OCI-LY3 (cell line): Measurements from ENCODE around the gene ADAMTSL5.
"Not testable (repeated sequence)": the region's sequence is repeated elsewhere in the genome, so short reads cannot be mapped to it uniquely, and the experiment has no call there.

Experiments
- H2AFZ ChIP-seq: fragments of 200-600, 300-600 bp; shearing (Covaris generic); 2 replicates; pipeline ENCODE4 v1.6.0; 2014; ENCODE audit warnings: antibody characterized with exemption, low read depth, low read length
- H3K27ac ChIP-seq: fragments of 200-600, 300-600 bp; sonication (generic); 2 replicates; pipeline ENCODE4 v1.5.1; 2014; ENCODE audit warnings: mild to moderate bottlenecking, low read length, moderate library complexity, mixed read lengths
- H3K27me3 ChIP-seq: fragments of 200-600, 300-600 bp; sonication (generic); 2 replicates; pipeline ENCODE4 v1.6.1; 2014; ENCODE audit warnings: low read depth, low read length, mixed read lengths
- H3K36me3 ChIP-seq: fragments of 200-600, 300-600 bp; sonication (generic); replicated peaks from 2 replicates; pipeline ENCODE3; 2014; ENCODE audit warnings: low read depth, low read length, mixed read lengths
- H3K4me1 ChIP-seq: fragments of 300-600, 200-600 bp; sonication (generic); 2 replicates; pipeline ENCODE4 v1.6.1; 2014; ENCODE audit warnings: low read length, mixed read lengths
- H3K4me2 ChIP-seq: fragments of 200-600, 300-600 bp; sonication (generic); 2 replicates; pipeline ENCODE4 v1.6.1; 2014; ENCODE audit warnings: low read length, mixed read lengths
- H3K4me3 ChIP-seq: fragments of 300-600, 200-600 bp; sonication (generic); 2 replicates; pipeline ENCODE4 v1.5.1; 2014; ENCODE audit warnings: antibody characterized with exemption, mild to moderate bottlenecking, low read length, moderate library complexity
- H3K79me2 ChIP-seq: fragments of 300-600, 200-600 bp; shearing (Covaris generic); 2 replicates; pipeline ENCODE4 v1.6.1; 2014; ENCODE audit warnings: mild to moderate bottlenecking, low read length, mixed read lengths
- H3K9ac ChIP-seq: fragments of 300-600, 200-600 bp; shearing (Covaris generic); 2 replicates; pipeline ENCODE4 v1.6.0; 2014; ENCODE audit warnings: mild to moderate bottlenecking, low read length, moderate library complexity
- H3K9me3 ChIP-seq: fragments of 200-600, 300-600 bp; shearing (Covaris generic); 2 replicates; pipeline ENCODE4 v1.6.1; 2014; ENCODE audit warnings: low read length, mixed read lengths; ENCODE audit not compliant: insufficient read depth
- H4K20me1 ChIP-seq: fragments of 200-600, 300-600 bp; sonication (generic); 2 replicates; pipeline ENCODE4 v1.6.1; 2016; ENCODE audit warnings: low read length, mixed read lengths; ENCODE audit not compliant: insufficient read depth
- EZH2phosphoT487 ChIP-seq: fragments of 200-600 bp; shearing (Covaris generic); IDR thresholded peaks from 2 replicates; pipeline ENCODE4 v1.6.1; 2018; ENCODE audit warnings: antibody characterized with exemption, mixed run types, low read depth
- TF ChIP-seq, protein P1 (sequence below): fragments of 200-600, 300-600 bp; sonication (generic); IDR thresholded peaks from 2 replicates; pipeline ENCODE4 v1.5.1; 2014; ENCODE audit warnings: antibody characterized with exemption, low read length, low read depth

Gene ADAMTSL5

DNA sequence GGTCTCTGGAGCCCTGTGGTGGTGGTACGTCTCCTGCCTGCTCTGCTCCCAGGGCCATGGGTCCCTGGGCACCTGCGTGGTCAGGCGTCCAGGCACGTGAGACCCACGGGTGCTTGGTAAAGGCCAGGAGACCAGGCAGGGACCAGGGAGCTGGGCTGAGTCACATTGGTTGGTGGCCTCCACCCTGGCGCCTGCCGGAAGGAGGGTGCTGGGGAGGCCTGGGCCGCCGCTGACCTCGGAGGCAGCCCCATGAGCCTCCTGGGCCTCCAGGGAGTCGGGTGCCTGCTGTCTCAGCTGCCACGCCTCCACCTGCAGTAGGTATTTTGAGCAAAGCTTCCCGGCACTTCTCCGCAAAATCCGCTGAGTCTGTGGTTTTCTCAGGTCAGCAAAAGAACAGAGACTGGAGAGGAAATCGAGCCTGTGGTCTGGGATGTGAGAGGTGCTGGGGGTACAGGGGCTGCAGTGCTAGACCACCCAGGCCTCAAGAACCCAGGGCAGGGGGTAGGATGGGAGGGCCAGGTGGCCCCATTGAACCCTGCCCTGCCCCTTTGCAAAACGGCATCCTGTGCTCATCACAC is 7.5 kb upstream of the ADAMTSL5 start:
- no peaks in the 10 kb centered on the region for H4K20me1 ChIP-seq
- no peaks in the 10 kb centered on the region for H3K4me1 ChIP-seq
- H3K4me2 ChIP-seq, result no peak overlapping the region
- H3K79me2 ChIP-seq, result no peaks in the 10 kb centered on the region
- no peak overlapping the region for H3K27ac ChIP-seq
- no peaks in the 10 kb centered on the region for H3K27me3 ChIP-seq
- TF ChIP-seq, protein P1, sequence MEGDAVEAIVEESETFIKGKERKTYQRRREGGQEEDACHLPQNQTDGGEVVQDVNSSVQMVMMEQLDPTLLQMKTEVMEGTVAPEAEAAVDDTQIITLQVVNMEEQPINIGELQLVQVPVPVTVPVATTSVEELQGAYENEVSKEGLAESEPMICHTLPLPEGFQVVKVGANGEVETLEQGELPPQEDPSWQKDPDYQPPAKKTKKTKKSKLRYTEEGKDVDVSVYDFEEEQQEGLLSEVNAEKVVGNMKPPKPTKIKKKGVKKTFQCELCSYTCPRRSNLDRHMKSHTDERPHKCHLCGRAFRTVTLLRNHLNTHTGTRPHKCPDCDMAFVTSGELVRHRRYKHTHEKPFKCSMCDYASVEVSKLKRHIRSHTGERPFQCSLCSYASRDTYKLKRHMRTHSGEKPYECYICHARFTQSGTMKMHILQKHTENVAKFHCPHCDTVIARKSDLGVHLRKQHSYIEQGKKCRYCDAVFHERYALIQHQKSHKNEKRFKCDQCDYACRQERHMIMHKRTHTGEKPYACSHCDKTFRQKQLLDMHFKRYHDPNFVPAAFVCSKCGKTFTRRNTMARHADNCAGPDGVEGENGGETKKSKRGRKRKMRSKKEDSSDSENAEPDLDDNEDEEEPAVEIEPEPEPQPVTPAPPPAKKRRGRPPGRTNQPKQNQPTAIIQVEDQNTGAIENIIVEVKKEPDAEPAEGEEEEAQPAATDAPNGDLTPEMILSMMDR, result no peak
- no peak for TF ChIP-seq EZH2phosphoT487
- H3K9me3 ChIP-seq, result no peaks in the 10 kb centered on the region
- no peaks in the 10 kb centered on the region for H3K36me3 ChIP-seq
- no peak overlapping the region for H2AFZ ChIP-seq
- H3K9ac ChIP-seq, result no peak overlapping the region
- H3K4me3 ChIP-seq, result no peak overlapping the region

DNA sequence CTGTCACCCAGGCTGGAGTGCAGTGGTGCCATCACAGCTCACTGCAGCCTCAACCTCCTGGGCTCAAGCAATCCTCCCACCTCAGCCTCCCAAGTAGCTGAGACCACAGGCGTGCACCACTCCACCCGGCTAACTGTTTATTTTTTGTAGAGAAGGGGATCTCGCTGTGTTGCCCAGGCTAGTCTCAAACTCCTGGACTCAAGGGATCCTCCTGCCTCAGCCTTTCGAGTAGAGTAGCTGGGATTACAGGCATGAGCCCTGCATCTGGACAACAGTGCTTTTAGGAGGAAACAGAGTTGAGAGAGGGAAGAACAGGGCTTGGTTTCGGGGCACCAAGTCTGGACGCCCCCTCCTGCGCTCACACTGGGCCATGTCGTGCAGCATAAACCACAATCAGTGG is 7.0 kb upstream of the ADAMTSL5 start:
- not testable (repeated sequence) for H2AFZ ChIP-seq, H3K4me2 ChIP-seq, H3K9ac ChIP-seq, H3K4me3 ChIP-seq, H3K27me3 ChIP-seq, H3K36me3 ChIP-seq, H3K4me1 ChIP-seq, H3K27ac ChIP-seq, H3K79me2 ChIP-seq, H3K9me3 ChIP-seq, H4K20me1 ChIP-seq

DNA sequence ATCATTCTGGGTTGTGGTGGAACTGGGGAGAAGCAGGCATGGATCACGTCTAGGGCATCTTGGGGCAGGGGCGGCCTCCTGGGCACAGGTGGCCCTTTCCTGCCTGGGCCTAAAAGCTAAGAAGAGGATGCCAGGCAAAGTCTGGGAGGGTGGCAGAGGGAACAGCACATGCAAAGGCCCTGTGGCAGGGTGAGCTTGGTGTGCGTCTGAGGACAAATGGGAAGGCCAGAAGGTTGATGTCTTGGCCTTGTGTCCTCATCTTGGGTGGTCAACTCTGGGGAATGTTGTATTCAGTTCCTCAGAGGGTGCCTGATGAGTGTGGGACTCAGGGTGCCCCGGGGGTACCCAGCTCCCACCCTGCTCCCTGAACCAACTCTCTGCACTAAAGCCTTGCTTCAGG is 5.7 kb upstream of the ADAMTSL5 start:
- no peak overlapping the region for H3K27ac ChIP-seq
- TF ChIP-seq, protein P1, result no peak
- no peak for TF ChIP-seq EZH2phosphoT487
- no peak overlapping the region for H3K4me3 ChIP-seq
- no peaks in the 10 kb centered on the region for H3K27me3 ChIP-seq
- H3K36me3 ChIP-seq, result no peaks in the 10 kb centered on the region
- H3K4me2 ChIP-seq, result no peak overlapping the region
- no peaks in the 10 kb centered on the region for H3K4me1 ChIP-seq
- H3K9ac ChIP-seq, result no peak overlapping the region
- no peaks in the 10 kb centered on the region for H4K20me1 ChIP-seq
- no peak overlapping the region for H2AFZ ChIP-seq
- H3K9me3 ChIP-seq, result no peaks in the 10 kb centered on the region
- H3K79me2 ChIP-seq, result no peaks in the 10 kb centered on the region

DNA sequence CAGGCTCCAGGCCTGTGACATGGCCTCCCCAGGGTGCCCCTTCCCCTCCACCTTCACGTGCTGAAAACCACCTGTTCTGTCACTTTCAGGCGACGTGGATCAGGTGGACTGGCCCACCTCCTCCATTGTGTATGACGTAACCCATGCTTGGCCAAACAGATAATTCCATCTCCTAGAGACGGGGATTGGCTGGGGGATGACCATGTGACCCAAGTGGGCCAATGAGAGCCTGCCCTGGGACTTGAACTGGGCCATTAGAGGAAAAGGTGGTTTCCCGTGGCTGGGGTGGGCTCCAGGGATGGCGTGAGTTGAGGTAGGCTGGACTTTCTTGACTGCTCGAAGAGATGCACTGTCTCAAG is 3.6 kb upstream of the ADAMTSL5 start:
- Histone ChIP-seq H3K27me3 (no peaks in the 10 kb centered on the region), H3K27ac (no peak overlapping the region), H3K9ac (no peak overlapping the region), H3K9me3 (no peaks in the 10 kb centered on the region), H3K4me2 (no peak overlapping the region), H2AFZ (no peak overlapping the region), H3K36me3 (no peaks in the 10 kb centered on the region), H4K20me1 (no peaks in the 10 kb centered on the region), H3K79me2 (no peaks in the 10 kb centered on the region), H3K4me1 (no peaks in the 10 kb centered on the region), H3K4me3 (no peak overlapping the region)
- TF ChIP-seq, protein P1, result no peak
- TF ChIP-seq EZH2phosphoT487, result no peak
